Activated T-cell treated with anti-CD3 and anti-CD28 coated beads for 48 hours (primary cell): ENCODE results near the gene SLC32A1.
A peak's percentile ranks its signal among the peaks of the same experiment; 100 is the strongest.

Experiments used
- DNase-seq: peaks from one replicate; pipeline ENCODE4 v3.0.0-alpha.2; 2020; ENCODE audit warnings: low read depth

Gene SLC32A1, protein sequence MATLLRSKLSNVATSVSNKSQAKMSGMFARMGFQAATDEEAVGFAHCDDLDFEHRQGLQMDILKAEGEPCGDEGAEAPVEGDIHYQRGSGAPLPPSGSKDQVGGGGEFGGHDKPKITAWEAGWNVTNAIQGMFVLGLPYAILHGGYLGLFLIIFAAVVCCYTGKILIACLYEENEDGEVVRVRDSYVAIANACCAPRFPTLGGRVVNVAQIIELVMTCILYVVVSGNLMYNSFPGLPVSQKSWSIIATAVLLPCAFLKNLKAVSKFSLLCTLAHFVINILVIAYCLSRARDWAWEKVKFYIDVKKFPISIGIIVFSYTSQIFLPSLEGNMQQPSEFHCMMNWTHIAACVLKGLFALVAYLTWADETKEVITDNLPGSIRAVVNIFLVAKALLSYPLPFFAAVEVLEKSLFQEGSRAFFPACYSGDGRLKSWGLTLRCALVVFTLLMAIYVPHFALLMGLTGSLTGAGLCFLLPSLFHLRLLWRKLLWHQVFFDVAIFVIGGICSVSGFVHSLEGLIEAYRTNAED

DNA sequence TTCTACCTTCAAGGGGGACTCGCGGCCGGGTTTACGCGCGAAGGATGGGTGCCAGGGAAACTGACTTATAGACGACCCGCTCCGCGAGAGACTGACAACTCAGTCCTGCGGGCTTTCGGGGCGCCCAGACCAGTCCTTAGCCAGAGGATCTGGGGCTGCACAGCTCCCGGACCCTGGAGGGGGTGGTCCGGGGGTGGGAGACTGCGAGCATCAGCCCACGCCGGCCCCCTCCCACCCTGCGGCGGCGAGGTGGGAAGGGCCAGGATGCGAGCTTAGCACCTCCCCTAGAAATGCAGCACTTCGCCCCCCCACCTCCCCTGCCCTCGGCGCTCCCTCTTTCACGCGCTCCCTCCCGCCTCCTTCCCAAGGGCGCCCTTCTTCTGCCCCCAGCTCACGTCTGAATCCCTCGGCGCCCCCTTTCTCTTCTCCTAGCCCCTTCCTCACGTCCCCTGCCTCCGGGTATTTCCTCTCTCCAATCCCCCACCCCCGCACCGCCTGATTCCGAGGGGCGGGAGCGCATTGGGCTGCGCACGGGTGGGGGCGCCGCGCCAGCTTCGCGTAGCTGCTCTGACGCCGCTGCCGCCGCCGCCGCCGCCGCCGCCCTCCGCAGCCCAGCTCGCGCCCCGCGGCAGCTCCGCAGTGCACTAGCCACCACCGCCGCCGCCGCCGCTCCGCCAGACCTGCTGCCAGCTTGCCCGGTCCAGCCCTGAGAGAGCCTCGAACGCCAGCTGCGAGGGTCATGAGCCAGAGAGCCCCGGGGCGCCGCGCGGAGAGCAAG is at the start of gene SLC32A1:
Gene SLC32A1, plus strand, starts transcription at position 639 of the 778 bp plus-strand sequence. CDS start 239 bp downstream, outside the sequence.
- no peak for DNase-seq

DNA sequence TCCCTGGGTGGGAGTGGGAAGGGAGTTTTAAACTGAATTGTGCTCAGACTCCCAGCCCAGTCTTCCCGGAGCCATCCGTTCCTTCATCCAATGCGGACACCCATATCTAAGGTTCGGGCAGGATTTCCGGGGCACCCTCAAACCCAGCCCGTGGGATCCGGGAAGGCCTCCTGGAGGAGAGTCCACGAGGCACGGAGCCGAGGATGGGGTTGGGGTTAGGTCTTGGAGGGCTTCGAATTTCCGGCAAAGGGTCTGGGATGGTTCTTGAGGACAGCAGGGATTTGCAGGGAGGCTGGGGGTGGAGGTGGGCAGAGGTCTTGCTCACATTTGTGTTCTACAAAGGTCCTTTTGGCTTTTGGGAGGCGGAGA is 49.5 kb upstream of the SLC32A1 start:
- DNase-seq: no peak

DNA sequence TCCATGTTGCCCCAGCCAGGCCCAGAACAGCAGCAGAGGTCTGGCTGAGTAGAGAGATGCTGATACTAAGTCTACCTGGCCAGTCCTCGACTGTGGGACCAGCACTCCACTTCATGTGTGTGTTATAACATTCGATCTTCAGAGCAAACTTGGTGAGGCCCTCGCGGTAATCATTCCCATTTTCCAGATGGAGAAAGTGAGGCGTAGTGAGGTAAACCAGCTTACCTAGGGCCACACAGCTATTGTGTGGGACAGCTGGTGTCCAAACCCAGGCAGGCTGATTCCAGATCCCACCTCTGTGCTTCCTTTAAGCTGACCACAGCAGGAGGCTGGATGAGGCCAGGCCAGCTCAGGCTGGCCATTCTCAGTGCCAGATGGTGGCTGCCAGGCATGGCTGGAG is 47.7 kb upstream of the SLC32A1 start:
- no peak for DNase-seq

DNA sequence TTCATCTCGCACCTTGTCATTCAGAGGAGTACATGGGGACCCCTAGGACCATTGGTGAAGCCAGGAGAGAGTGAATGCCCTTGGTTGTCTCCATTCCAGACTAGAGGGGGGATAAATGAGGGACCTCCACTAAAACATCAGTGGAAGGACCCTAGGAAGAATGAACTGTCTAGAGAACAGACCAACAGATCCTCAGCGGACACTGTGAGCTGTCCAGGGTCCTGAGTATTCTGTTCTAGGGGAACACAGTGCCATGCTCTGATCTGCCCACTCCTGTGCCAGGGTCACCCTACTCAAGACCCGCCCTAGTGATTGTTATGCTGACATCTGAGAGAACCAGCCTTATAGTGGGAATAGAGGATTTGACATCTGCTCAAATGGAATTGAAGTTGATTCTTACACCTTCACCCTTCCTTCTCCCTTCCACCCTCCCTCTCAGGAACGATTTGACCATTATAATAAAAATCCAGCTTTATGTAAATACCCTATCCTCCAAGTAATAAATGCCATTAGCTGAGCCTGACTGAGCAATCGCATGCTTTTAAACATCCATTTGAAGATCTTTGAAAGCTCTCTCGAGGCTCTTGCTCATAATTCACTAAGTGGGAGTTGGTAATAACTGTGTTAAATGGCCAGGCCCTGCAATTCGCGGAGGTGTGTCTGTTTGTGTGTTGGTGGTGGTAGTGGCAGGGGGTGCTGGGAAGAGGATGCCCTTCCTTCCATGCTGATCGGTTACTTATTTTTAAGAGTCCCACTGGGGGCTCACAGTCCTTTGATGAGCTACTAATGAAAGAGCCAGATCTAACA is 43.6 kb upstream of the SLC32A1 start:
- DNase-seq: no peak

DNA sequence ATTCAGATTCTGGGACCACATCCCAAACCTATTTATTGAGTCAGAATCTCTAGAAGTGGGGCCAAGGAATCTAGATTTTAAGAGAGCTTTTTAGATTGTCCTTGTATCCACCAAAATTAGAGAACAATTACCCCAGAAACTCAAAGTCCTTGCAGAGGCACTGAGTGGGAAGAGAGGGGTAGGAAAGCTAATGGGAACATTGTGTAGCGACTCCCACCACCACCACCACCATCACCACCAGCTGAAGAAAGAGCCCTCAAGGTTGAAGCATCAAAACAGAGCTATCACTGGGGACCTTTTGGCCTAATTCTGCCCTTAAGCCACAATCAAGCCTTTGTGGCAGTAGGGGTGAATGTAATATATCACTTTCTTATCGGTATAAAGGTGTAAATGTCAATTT is 39.0 kb upstream of the SLC32A1 start:
- DNase-seq: no peak

DNA sequence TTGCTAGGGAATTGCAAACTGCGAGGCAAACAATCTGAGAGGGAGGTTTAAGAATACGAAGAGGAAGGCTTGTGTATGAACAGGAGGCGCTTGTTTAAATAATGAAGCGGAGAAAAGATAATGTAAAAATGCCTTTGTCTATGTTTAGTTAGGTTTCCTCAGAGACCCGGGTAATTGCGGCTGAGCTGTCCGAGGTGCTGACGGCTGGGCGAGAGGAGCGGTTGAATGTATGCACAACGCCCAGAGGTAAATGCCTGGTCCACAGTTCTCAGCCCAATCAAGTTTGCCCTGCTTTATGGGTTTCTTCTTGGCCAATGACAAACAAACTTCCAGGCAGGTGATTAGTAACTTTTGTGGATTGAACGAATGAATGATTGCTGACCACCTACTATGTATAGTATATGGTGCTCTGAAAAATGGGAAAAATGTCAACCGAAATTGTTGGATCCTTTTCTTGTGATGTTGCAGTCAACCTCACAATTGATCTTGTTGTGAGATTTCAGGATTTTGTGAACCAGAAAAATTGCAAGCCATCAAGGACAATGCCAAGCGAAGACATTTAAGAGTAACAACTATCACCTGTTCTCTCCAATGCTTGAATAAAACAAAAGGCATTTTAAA is 38.3 kb upstream of the SLC32A1 start:
- peak; percentile 32 for DNase-seq

DNA sequence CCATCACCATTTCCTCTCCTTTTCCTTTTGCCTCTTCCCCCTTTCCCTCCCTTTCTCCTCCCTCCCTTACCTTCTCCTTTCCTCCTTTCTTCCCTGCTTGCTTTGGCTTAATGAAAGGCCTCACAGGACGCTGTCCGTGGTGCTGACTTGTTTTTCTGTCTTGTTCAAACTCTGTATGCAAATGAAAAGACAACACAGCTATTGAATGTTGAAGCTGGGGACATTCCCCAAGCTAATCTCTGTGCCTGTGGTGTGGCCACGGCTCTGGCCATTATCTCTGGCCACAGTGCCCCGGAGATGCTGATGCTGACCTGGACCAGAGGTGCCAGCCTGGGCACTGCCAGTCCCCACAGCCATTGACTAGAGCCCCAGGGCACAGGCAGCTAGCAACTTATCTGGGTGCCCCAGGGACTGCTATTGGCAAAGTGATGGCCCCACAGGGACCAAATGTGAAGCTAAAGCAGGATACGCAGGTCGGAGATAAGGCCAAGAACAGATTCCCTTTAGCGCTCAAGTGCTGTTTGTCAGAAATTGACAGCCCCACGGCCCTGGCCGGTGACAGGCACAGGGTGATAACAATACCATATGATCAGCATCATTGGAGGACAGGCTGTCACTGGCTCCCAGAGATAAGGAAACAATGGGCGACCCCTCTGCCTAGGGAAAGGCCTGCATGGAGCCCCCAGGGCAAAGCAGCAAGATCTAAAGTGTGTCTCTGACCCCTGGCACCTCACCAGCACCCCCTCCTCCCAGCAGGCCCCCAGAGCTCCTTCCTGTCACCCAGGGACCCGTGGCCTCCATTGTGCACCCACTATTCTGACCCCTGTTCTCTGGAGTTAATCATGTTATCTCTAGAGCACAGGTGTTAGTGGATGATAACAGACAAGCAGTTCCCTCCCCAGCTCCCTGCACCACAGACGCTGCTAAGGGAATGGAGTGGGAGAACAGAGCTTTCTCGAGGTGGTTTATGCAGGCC is 31.6 kb upstream of the SLC32A1 start:
- DNase-seq: peak; percentile 18

DNA sequence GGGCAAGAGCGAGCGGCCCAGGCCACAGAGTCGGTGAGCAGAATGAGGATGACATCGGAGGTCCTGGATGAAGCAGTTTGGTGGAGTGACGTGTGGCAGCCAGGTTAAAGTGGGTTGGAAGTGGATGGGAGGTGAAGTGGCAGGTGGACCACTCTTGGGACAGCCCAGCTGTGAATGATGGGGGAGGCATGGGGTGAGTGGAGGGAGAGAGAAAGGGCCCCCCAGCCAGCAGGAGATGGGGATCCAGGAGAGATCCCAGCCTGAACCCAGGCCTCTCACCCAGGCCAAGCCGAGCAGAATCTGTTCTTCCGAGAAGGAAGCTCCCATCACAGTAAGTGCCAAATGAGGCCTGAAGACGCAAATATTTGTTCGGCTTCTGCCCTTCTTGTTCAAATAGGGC is 27.0 kb upstream of the SLC32A1 start:
- no peak for DNase-seq

DNA sequence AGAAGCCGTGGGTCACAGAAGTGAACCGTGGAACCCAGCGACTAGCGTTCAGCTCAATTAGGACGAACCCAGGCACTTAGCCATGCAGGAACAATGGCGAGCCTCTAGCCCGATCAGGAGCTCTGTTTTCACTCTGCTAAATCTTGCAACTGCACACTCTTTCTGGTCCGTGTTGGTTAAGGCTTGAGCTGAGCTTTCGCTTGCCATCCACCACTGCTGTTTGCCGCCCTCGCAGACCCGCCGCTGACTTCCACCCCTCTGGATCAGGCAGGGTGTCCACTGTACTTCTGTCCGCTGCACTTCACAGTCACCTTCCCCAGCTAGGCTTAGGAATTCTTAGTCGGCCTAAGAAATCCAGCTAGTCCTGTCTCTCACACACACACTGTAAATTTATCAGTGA is 25.7 kb upstream of the SLC32A1 start:
- no peak for DNase-seq

DNA sequence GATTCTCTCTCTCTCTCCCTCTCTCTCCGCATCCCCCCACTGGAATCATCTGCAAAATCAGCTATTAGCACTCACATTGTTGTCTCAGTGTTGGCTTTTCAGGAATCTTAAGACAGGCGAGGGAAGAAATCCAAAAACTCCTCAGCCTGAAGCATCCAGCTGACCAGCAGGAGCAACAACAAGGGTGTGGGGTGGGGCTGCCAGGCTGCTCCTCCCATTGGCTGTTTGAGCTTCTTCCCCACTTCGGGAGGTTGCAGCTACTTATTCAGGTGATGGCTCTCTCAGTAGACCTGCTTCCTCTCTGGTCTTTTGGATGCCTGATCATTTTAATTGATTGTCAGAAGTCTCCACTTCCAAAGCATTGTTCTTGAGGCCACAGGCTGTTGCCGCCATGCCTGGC is 24.1 kb upstream of the SLC32A1 start:
- DNase-seq: no peak

DNA sequence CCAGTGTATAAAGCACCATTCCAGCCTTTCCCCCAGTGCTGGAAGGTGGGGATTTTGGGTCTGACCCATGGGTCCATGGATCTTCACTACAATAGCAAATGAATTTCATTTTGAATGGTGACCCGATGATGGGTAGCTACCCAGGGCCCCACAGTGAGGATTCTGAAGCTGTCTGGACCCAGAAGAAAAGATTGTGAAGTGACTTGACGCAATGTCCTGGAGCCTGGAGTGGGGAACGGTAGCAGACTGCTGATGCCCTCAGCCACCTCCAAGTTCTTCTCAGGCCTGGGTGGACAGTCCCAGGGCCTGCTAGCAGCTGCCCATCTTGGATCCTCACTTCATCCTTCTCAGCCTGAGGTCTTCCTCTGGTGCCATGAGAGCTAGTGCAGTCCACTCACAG is 23.4 kb upstream of the SLC32A1 start:
- DNase-seq: no peak

DNA sequence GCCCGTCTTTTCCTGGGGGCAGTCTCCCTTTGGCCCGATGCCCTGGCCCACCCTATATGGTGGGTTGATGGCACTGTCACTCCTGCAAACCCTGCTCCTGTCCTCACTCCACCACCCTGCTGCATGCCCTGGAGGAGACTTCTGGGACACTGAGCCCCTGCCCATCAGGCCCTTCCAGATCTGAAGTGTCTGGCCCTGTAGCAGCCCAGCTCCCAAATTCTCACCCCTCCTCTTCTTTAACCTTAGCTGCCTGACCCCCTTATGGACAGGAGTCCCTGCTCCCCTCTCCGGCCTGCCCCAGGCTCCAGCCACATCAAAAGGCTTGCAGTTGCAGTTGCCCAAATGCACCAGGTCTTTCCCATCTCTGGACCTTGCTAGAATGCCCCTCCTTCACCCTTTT is 20.8 kb upstream of the SLC32A1 start:
- DNase-seq: no peak

DNA sequence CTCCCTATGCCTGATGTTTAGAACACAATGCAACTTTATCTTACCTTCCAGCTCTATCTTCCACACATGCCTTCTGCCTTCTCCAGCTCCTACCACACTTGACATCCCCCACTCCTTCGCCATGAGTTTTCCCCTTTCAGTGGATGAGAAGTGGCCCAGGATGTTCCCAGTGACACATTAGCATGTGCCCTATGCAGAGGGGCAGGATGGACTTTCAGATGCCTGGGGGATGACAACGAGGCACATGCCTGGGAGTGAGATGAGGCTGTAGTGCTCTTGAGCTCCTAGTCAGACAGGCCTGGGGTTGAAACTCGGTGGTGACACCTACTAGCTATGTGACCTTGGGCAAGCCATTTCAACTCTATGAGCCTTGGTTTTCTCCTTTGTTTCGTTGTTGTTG is 20.1 kb upstream of the SLC32A1 start:
- DNase-seq: no peak

DNA sequence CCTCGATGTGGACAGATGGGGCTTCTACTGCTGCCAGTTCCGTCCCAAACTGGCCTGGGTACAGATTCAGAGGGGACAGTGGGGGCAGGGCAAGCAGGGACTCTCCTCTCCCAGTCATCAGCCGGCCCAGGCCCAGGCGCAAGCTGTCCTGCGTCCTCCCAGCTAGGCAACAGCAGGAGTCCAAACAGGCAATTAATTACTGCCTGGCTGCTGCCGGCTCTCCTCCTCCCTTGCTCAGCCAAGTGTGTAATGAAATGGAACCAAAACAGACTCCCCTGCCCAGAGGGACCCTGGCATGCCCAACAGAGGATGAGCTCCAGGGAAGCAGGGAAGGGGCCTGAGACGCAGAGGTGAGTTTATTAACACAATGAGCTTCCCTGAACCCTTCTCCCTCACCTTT is 17.8 kb upstream of the SLC32A1 start:
- DNase-seq: no peak

DNA sequence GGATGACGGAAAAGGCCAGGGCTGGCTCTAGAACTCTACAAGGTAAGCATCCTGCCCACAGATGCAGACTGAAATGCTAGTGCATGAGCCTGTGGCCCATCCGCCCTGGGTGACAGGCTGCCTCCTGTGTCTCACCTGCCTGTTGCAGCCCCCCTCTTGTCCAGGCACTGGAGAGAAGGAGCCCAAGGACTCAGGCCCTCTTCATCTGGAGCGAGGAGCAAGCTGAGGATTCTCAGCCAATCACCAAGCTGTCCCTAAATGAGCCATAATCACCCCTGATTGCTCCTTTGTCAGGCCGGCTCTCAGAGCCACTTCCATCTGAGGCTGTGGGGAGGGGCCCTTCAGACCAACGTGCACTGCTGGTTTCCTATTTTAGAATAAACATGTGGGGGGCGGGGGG is 10.0 kb upstream of the SLC32A1 start:
- no peak for DNase-seq

DNA sequence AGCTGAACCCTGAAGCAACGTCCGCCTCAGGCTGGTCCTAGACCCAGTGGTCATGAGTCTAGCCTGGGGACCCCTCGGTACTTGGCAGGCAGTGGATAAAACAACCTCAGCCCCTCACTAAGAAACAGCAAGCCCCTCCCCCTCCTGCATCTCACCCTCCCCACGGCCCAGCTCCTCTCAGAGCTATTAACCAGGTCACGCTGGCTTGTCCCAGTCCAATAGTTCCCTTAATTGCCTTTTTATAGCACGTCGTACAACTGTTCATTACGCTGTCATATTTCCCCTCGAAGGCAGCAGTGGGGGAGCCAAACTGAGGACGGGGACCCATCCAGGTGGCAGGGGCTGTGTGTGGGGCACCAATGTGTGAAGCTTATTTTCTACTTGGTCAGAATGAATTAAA is 8.6 kb upstream of the SLC32A1 start:
- no peak for DNase-seq

DNA sequence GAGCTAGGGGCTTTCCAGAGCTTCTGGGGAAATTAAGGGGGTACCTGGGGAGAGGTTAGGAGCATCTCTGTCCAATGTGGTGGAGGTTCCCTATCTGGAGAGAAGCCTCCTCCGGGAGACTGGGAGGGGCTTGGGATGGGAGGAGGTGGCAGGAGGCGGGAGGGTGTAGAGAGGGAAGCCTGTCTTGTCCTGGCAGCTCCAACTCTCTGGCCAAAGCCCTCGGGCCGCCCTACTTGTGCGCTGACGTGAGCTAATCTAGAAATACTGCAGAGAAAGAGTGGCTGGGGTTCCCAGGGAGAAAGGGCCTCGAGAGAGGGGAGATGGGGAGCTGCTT is 1.6 kb upstream of the SLC32A1 start:
- DNase-seq: no peak

DNA sequence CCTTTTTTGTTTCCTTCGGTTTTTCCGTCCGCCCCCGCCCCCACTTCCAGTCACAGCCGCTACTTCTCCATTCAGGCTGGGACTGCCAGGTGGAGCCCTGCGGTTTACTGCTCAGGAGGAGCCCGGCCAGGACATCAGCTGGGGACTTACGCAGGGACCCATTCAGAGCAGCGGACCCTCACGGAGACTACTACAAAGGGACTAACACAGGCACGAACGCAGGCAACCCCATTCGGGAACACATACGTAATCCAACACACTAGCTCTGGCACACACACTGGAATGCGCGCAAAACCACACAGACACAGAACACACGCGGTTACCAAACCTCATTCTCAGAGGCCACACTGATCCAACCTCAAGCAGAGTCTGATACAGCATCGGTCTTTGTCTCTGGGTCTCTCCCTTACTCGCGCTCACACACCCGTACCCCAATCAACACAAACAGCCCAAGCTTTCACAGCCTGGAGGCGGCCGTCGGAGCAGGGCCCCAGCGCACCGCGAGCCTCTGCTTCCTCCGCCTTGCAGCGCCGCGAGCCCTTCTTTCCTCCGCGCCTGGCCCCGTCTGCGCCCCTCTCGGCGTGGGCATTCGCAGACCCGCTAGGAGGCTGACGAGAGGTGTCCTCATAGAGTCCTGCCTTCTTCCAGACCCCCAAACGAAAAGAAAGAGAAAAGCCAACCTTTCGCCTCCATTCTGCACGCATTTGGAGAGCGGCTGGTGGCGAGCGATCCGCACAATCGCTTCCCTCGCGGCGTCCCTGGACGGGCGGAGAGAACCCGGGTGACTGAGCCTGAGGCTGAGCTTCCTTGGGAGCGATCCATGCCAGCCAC is 1.1 kb upstream of the SLC32A1 start:
- no peak for DNase-seq

DNA sequence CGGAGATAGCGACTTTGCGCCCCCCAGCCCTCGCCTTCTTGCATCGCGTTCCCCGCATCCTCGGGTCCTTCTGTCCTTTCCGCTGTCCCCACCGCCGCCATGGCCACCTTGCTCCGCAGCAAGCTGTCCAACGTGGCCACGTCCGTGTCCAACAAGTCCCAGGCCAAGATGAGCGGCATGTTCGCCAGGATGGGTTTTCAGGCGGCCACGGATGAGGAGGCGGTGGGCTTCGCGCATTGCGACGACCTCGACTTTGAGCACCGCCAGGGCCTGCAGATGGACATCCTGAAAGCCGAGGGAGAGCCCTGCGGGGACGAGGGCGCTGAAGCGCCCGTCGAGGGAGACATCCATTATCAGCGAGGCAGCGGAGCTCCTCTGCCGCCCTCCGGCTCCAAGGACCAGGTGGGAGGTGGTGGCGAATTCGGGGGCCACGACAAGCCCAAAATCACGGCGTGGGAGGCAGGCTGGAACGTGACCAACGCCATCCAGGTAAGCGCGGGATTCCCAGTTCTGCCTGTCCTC is 401 bp downstream of the SLC32A1 start:
- no peak for DNase-seq
